ENCODE measurements around the gene PNPLA1. TPM values are rescaled to one million over a fixed set of nuclear protein-coding genes. Genes with fewer than 3 reads are reported as not detected.

The PNPLA1 gene
- total RNA-seq, 4 donors from 2014 or later, result not detected

GRCh38 chr6:36285797-36286196 is 15.9 kb downstream of the PNPLA1 start:
- no peaks in the 10 kb centered on the region for H3K36me3 ChIP-seq
- DNase-seq (no peak), ATAC-seq (no peak)
- H3K27ac ChIP-seq, result no peak overlapping the region
- H3K4me3 ChIP-seq, result no peak overlapping the region
- H3K9me3 ChIP-seq, result no peaks in the 10 kb centered on the region
- H3K27me3 ChIP-seq, result peaks cover 25 to 39% (median 36%) of the 10 kb centered on the region in 3 donors
- in situ Hi-C loops (cut with MboI; ENCODE audit: low sequenced_read_pairs in 4 of 4) (no loop called here), intact Hi-C loops (cut with DNase I; ENCODE audit: low total_unique reads) (no loop called here)
- H3K4me1 ChIP-seq, result no peaks in the 10 kb centered on the region
- TF ChIP-seq POLR2A (IDR thresholded peaks at IDR 0.05), result no peak
- TF ChIP-seq, protein P1, sequence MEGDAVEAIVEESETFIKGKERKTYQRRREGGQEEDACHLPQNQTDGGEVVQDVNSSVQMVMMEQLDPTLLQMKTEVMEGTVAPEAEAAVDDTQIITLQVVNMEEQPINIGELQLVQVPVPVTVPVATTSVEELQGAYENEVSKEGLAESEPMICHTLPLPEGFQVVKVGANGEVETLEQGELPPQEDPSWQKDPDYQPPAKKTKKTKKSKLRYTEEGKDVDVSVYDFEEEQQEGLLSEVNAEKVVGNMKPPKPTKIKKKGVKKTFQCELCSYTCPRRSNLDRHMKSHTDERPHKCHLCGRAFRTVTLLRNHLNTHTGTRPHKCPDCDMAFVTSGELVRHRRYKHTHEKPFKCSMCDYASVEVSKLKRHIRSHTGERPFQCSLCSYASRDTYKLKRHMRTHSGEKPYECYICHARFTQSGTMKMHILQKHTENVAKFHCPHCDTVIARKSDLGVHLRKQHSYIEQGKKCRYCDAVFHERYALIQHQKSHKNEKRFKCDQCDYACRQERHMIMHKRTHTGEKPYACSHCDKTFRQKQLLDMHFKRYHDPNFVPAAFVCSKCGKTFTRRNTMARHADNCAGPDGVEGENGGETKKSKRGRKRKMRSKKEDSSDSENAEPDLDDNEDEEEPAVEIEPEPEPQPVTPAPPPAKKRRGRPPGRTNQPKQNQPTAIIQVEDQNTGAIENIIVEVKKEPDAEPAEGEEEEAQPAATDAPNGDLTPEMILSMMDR (IDR thresholded peaks at IDR 0.05 in 4 of 5, conservative IDR thresholded peaks at IDR 0.05 in 1 of 5), result no peak

DNA sequence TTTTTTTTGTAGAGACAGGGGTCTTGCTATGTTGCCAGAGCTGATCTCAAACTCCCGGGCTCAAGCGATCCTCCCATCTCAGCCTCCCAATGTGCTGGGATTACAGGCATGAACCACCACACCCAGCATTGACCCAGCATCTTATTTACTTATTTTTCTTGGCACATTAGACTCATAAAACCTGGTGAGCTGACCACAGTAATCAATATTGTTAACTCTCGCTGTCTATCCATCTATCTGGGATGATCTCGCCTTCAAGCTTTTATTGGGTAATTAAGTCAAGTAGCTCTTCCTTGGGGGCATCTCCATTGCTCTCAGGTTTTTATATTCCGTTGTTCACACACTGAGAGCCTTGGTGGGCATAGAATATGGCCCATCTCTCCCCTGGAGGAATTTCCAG is 17.0 kb downstream of the PNPLA1 start:
- in situ Hi-C loops (cut with MboI; ENCODE audit: low sequenced_read_pairs in 4 of 4), result no loop called here
- H3K27ac ChIP-seq, result no peak overlapping the region
- no peaks in the 10 kb centered on the region for H3K9me3 ChIP-seq
- TF ChIP-seq, protein P1 (IDR thresholded peaks at IDR 0.05 in 4 of 5, conservative IDR thresholded peaks at IDR 0.05 in 1 of 5), result no peak
- no peak for TF ChIP-seq POLR2A (IDR thresholded peaks at IDR 0.05)
- peaks cover 25 to 39% (median 29%) of the 10 kb centered on the region in 3 donors for H3K27me3 ChIP-seq
- H3K4me1 ChIP-seq, result no peaks in the 10 kb centered on the region
- intact Hi-C loops (cut with DNase I; ENCODE audit: low total_unique reads), result no loop called here
- DNase-seq, result no peak
- no peaks in the 10 kb centered on the region for H3K36me3 ChIP-seq
- no peak overlapping the region for H3K4me3 ChIP-seq
- no peak for ATAC-seq

DNA sequence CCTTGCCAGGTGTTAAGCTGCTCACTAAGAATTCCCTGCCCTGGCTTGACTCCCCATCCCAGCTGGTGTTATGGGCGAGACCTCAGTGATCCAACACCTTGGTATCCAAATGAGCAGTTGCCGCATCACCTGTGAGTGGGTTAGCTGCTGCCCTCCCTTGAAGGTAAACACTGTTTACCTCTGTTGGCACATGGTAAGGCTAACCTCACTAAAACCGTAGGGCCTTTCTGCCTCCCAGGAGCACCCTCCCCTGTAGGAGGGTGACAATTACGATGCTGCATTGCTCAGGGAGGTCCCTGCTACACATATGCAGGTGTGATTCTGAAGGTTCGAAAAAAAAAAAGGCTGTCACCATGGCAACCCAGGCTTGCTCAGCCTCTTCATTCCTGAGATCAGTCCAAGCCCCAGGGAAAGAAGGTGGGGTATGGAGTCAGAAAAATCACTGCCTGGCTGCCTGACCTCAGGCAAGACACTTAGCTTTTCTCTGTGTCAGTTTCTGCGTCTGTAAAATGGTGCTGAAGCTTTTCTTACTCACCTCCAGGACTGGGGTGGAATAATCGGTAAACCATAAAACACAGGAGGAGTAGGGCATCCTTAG is 19.5 kb downstream of the PNPLA1 start:
- intact Hi-C loops (cut with DNase I; ENCODE audit: low total_unique reads), result no loop called here
- H3K9me3 ChIP-seq, result no peaks in the 10 kb centered on the region
- in situ Hi-C loops (cut with MboI; ENCODE audit: low sequenced_read_pairs in 4 of 4), result no loop called here
- TF ChIP-seq, protein P1 (IDR thresholded peaks at IDR 0.05 in 4 of 5, conservative IDR thresholded peaks at IDR 0.05 in 1 of 5), result no peak
- TF ChIP-seq POLR2A (IDR thresholded peaks at IDR 0.05), result no peak
- ATAC-seq, result no peak
- H3K4me1 ChIP-seq, result no peaks in the 10 kb centered on the region
- H3K27me3 ChIP-seq, result peaks cover 25 to 29% (median 29%) of the 10 kb centered on the region in 3 donors
- no peaks in the 10 kb centered on the region for H3K36me3 ChIP-seq
- H3K27ac ChIP-seq, result no peak overlapping the region
- no peak overlapping the region for H3K4me3 ChIP-seq
- no peak for DNase-seq

DNA sequence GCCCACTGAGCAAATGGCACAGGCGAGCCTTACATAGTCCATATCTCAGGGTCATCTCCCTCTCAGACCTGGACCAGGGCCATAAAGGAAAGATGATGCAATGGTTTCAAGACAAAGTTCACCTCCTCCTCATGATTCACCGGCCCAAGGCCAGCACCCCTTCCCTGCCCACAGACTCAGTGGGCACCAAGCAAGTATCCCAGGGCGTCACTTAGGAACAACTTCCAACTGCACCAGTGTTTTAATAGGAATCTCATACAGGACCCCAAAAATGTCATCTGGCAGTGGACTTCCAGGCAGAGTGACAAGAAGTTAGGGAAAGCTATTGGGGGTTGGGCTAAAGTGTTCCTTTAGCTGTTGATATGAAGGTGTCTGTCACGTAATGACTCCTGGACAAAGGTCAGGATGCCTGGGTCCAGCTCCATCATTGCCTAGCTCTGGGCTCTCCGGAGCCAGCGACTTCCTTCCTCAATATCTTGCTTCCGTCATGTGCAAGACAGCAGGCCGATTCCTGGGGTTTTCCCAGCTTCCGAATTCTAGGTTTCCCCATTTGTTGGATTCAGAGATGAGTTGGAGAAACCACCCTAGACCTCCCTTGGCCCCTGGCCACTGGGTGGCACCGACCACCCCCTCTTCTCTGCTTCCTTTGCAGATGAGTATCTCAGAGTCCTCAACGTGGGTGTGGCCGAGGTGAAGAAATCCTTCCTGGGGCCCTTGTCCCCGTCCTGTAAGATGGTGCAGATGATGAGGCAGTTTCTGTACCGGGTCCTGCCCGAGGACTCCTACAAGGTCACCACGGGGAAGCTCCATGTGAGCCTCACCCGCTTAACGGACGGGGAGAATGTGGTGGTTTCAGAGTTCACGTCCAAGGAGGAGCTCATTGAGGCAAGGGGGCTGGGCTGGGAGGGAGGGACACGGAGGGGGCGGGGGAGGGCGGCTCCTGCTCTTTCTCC is 21.1 kb downstream of the PNPLA1 start:
- Histone ChIP-seq H3K27me3 (peaks cover 13 to 17% (median 14%) of the 10 kb centered on the region in 3 donors), H3K4me3 (no peak overlapping the region), H3K9me3 (no peaks in the 10 kb centered on the region), H3K36me3 (no peaks in the 10 kb centered on the region), H3K4me1 (no peaks in the 10 kb centered on the region), H3K27ac (no peak overlapping the region)
- intact Hi-C loops (cut with DNase I; ENCODE audit: low total_unique reads) (no loop called here), in situ Hi-C loops (cut with MboI; ENCODE audit: low sequenced_read_pairs in 4 of 4) (no loop called here)
- TF ChIP-seq, protein P1 (IDR thresholded peaks at IDR 0.05 in 4 of 5, conservative IDR thresholded peaks at IDR 0.05 in 1 of 5), result no peak
- no peak for TF ChIP-seq POLR2A (IDR thresholded peaks at IDR 0.05)
- DNase-seq (no peak), ATAC-seq (no peak)

Measured in gastrocnemius medialis (tissue), 4 donors.